Measurements from ENCODE around the gene TSEN2. TPM values are rescaled to one million over a fixed set of nuclear protein-coding genes. Genes with fewer than 3 reads are reported as not detected.

TSEN2 gene
- total RNA-seq, 1 experiment from 2014 or later, result 29.9 TPM

Other genes with a start within 250 kb of the TSEN2 start
- gene PPARG, start 195.4 kb upstream of the TSEN2 start, total RNA-seq (2014; rRNA removed; shearing (Covaris generic)), result 11.9 and 13.2 TPM in 2 replicates
- not detected in 2 replicates for gene MKRN2OS, start 61.0 kb downstream of the TSEN2 start, total RNA-seq (2014; rRNA removed; shearing (Covaris generic))
- gene MKRN2, start 72.6 kb downstream of the TSEN2 start, total RNA-seq (2014; rRNA removed; shearing (Covaris generic)), result 47.8 and 50.7 TPM in 2 replicates
- gene RAF1, start 179.6 kb downstream of the TSEN2 start, total RNA-seq (2014; rRNA removed; shearing (Covaris generic)), result 115 and 133 TPM in 2 replicates

Measured in A172 (cell line).